ENCODE data around the gene BRD2.

Gene BRD2

GRCh38 chr6:32974541-32975308, 6.3 kb downstream of the BRD2 start:
- TF ChIP-seq CTCF (conservative IDR thresholded peaks at IDR 0.05): no peak
- no peak for TF ChIP-seq ZFX (IDR thresholded peaks at IDR 0.05)
- peak overlapping the region; percentile 99 for H3K27ac ChIP-seq

- TF ChIP-seq CTCF (conservative IDR thresholded peaks at IDR 0.05) (no peak), ZFX (IDR thresholded peaks at IDR 0.05) (no peak)
- no peak overlapping the region; the same call in 1 of the 2 replicates for H3K27ac ChIP-seq
Measured at GRCh38 chr6:32975886-32976285, 7.5 kb downstream of the BRD2 start.

GRCh38 chr6:32976334-32977069, 8.1 kb downstream of the BRD2 start:
- no peak overlapping the region; the same call in 1 of the 2 replicates for H3K27ac ChIP-seq

GRCh38 chr6:32977272-32977952, 9.0 kb downstream of the BRD2 start:
- TF ChIP-seq CTCF (conservative IDR thresholded peaks at IDR 0.05) (no peak), ZFX (IDR thresholded peaks at IDR 0.05) (no peak)
- no peak overlapping the region for H3K27ac ChIP-seq

More at GRCh38 chr6:32976334-32977069, 8.1 kb downstream of the BRD2 start:
- TF ChIP-seq CTCF (conservative IDR thresholded peaks at IDR 0.05): no peak
- no peak for TF ChIP-seq ZFX (IDR thresholded peaks at IDR 0.05)

- no peak for TF ChIP-seq CTCF (conservative IDR thresholded peaks at IDR 0.05)
- TF ChIP-seq ZFX (IDR thresholded peaks at IDR 0.05): no peak
- no peak overlapping the region for H3K27ac ChIP-seq
Measured at GRCh38 chr6:32977953-32978324, 9.5 kb downstream of the BRD2 start.

GRCh38 chr6:32979720-32980487, 11.5 kb downstream of the BRD2 start:
- TF ChIP-seq CTCF (conservative IDR thresholded peaks at IDR 0.05) (no peak), ZFX (IDR thresholded peaks at IDR 0.05) (no peak)
- H3K27ac ChIP-seq: no peak overlapping the region

Measured in C4-2B (cell line).